Upper lobe of left lung (tissue), 6 donors: ENCODE measurements around the gene UBE2Q2. TPM values are rescaled to one million over a fixed set of nuclear protein-coding genes. Genes with fewer than 3 reads are reported as not detected.
"Not testable (repeated sequence)": the region's sequence is repeated elsewhere in the genome, so short reads cannot be mapped to it uniquely, and the experiment has no call there.

ENCODE experiments used
- ATAC-seq, 2 donors: fragments of 200-7000 bp; cut with Tn5 transposase; one replicate each; pipeline ENCODE4 v1.9.1; 2022; ENCODE audit warnings: mild to moderate bottlenecking in 2 of 2, moderate library complexity in 2 of 2; ENCODE audit not compliant: low FRiP score in 2 of 2
- DNase-seq, 2 donors: peaks; one replicate each; pipeline ENCODE4 v3.0.0-alpha.2; 2019 to 2020
- H3K27ac ChIP-seq, 4 donors: fragments of 200-600 bp; sonication (generic); one replicate each; pipeline ENCODE4 v1.5.1; 2016 to 2019
- H3K27me3 ChIP-seq, 4 donors: fragments of 200-600 bp; sonication (generic); one replicate each; pipeline ENCODE4 v1.5.1; 2017 to 2019
- H3K36me3 ChIP-seq, 4 donors: fragments of 200-600 bp; sonication (generic); one replicate each; pipeline ENCODE4 v1.5.1; 2016 to 2019
- H3K4me1 ChIP-seq, 4 donors: fragments of 200-600 bp; sonication (generic); one replicate each; pipeline ENCODE4 v1.5.1; 2018 to 2019
- H3K4me3 ChIP-seq, 4 donors: fragments of 200-600 bp; sonication (generic); one replicate each; pipeline ENCODE4 v1.5.1; 2017 to 2019; ENCODE audit warnings: mild to moderate bottlenecking in 2 of 4, moderate library complexity in 1 of 4
- H3K9me3 ChIP-seq, 4 donors: fragments of 200-600 bp; sonication (generic); one replicate each; pipeline ENCODE4 v1.5.1; 2018 to 2019
- EP300 ChIP-seq, 4 donors: sonication (generic); formaldehyde crosslinking; IDR thresholded peaks; one replicate each; pipeline ENCODE4 v1.5.1; 2017; ENCODE audit warnings: antibody characterized with exemption in 4 of 4, control low read depth in 2 of 4
- POLR2A ChIP-seq, 4 donors: fragments of 450-650 bp; IDR thresholded peaks; one replicate each; pipeline ENCODE4 v1.5.1; 2016 to 2017; ENCODE audit warnings: antibody characterized with exemption in 4 of 4, mild to moderate bottlenecking in 2 of 4
- POLR2AphosphoS5 ChIP-seq, 2 donors: sonication (generic); formaldehyde crosslinking; IDR thresholded peaks; one replicate each; pipeline ENCODE4 v1.5.1; 2017; ENCODE audit warnings: antibody characterized with exemption in 2 of 2
- WGBS, 2 donors: methylation state at CpG; one replicate each; pipeline ENCODE4 v1.1.5; 2017 to 2018; 5-methylcytosine and 5-hydroxymethylcytosine counted together
- total RNA-seq, 6 donors: library from RNA; depleted of rRNA in 4 of 6; stranded (reverse); fragments of >200 nt in 4 of 6; gene quantifications; one replicate each; pipeline versions ENCODE4 v1.1.0 to v1.2.1, GENCODE V29; 2016 to 2021
- TF ChIP-seq, protein P1 (sequence below), 6 experiments: fragments of 450-650 bp in 4 of 6; fragments of 200-600 bp in 2 of 6; sonication (generic) in 2 of 6; IDR thresholded peaks; one replicate each; pipeline ENCODE4 v1.5.1; 2016 to 2019; ENCODE audit warnings: antibody characterized with exemption in 6 of 6
- donor health status: DM: no; HTN: no; CAD: no; lungs with moderate emphysema.
- donor health status: DM: no; HTN: yes; CAD: no; lungs with severe emphysema.

UBE2Q2 gene
- total RNA-seq = 10 to 100 TPM; 16.5 to 37.7 (median 29.3) TPM

DNA sequence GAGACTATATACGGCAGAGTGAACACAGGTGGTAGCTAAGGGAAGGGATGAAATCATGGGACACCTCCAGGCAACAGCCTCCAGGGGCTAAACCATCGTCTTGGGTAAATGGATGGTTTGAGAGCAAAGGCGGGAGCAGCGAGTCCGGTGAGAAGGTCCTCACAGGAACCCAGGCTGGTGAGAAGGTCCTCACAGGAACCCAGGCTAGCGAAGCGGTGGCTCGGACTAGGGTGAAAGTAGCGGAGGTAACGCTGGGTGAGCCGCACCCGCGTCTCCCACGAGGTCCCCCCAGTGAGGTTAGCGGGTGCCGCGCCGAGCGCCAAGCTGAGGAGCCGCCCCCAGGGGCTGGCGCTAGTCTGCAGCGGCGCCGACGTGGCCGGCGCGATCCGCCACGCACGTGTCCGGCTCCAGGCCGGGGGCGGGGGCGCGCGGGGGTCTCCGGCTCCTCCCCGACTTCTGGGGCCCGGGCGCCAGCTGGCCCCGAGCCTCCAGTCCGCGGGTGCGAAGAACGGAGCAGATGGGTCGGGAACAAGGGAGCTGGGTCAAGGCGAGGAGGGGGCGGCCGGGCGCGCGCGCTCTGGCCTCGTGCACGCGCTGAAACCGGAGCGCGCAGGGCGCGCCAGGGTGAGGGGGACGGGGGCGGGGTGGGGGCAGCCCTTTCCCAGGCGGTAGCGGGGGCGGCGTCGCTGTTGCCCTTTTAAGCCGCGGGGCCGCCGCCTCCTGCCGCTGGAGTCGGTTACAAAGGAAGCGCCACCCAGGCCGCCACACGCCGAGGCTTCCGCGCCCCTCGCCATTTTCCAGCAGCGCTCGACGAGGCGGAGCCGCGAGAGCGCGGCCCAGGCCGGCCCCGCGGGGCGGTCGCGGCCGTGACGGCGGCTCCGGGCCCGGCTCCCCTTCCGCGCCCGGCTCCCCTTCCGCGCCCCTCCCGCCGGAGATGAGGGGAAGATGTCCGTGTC is at the start of gene UBE2Q2:
Gene UBE2Q2, plus strand, starts transcription at position 726 of the 956 bp plus-strand sequence. Its CDS starts 220 bp downstream, at position 946.
- H3K4me1 ChIP-seq = peaks cover 21 to 47% (median 23%) of the 10 kb centered on the region in 4 donors
- peak; percentile 70 to 87 for ATAC-seq

DNA sequence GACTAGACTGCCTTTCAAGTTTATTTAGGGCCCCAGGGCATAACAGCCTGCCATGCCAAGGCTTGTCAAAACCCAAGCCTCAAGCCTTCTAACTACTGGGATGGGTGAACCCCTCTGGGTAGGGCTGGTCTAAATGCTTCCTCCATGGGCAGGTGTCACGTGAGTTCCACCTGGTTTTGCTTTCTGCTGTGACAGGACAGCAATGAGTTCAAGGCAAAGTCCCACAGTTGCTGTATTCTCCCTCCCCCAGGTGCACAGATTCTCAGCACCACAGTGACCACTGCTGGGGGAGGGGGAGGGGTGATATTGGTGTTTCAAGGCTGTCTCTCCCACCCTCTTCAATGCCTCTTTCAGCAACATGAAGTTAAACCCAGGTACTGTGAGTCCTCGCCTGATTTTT is 46.9 kb upstream of the UBE2Q2 start:
- Histone ChIP-seq H3K4me1 (no peaks in the 10 kb centered on the region), H3K36me3 (no peaks in the 10 kb centered on the region), H3K4me3 (no peak overlapping the region), H3K9me3 (no peaks in the 10 kb centered on the region), H3K27me3 (no peaks in the 10 kb centered on the region), H3K27ac (no peak overlapping the region)
- 93 to 100% methylated on average over 1 to 2 of the region's 2 CpGs for WGBS, 2 donors
- no peak for TF ChIP-seq EP300 (IDR thresholded peaks at IDR 0.05)
- no peak for TF ChIP-seq POLR2A (IDR thresholded peaks at IDR 0.05)
- TF ChIP-seq POLR2AphosphoS5 (IDR thresholded peaks at IDR 0.05) = no peak
- TF ChIP-seq, protein P1, sequence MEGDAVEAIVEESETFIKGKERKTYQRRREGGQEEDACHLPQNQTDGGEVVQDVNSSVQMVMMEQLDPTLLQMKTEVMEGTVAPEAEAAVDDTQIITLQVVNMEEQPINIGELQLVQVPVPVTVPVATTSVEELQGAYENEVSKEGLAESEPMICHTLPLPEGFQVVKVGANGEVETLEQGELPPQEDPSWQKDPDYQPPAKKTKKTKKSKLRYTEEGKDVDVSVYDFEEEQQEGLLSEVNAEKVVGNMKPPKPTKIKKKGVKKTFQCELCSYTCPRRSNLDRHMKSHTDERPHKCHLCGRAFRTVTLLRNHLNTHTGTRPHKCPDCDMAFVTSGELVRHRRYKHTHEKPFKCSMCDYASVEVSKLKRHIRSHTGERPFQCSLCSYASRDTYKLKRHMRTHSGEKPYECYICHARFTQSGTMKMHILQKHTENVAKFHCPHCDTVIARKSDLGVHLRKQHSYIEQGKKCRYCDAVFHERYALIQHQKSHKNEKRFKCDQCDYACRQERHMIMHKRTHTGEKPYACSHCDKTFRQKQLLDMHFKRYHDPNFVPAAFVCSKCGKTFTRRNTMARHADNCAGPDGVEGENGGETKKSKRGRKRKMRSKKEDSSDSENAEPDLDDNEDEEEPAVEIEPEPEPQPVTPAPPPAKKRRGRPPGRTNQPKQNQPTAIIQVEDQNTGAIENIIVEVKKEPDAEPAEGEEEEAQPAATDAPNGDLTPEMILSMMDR (IDR thresholded peaks at IDR 0.05) = no peak
- DNase-seq = no peak
- no peak for ATAC-seq

More for the DNA sequence above, at the start of gene UBE2Q2:
- H3K27ac ChIP-seq = peak within 1 kb of the TSS; percentile 91 to 97 (median 94)
- peak in 1 of 2 donors; percentile 45 for TF ChIP-seq POLR2AphosphoS5 (IDR thresholded peaks at IDR 0.05)
- TF ChIP-seq EP300 (IDR thresholded peaks at IDR 0.05) = no peak
- peak in 1 of 4 donors; percentile 45 for TF ChIP-seq POLR2A (IDR thresholded peaks at IDR 0.05)
- TF ChIP-seq, protein P1 (IDR thresholded peaks at IDR 0.05) = peak in 1 of 6 experiments; percentile 10
- H3K9me3 ChIP-seq = no peaks in the 10 kb centered on the region
- 1 to 2% methylated on average over 20 to 50 of the region's 109 CpGs for WGBS, 2 donors
- DNase-seq = peak; percentile 69 to 94
- H3K27me3 ChIP-seq = no peaks in the 10 kb centered on the region
- peak within 1 kb of the TSS; percentile 74 to 98 (median 88) for H3K4me3 ChIP-seq
- H3K36me3 ChIP-seq = no peaks in the 10 kb centered on the region

DNA sequence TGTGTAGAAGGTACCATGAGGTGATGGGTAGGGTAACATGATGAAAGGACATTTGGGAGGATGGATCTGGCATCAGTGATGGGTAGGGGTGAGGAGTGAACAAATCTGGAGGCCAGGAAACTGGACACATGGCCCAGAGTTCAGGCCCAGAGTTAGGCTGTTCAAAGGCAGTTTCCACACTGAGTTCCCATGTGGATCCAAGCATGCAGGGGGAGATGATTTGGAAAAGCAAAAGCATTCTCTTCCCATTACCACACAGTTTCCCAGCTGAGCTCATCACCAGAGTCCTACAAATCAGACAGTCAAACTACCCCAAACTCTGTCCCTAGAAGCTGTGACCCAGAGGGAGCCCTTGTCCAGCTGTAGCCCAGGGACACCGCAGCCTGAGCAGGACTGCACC is 46.1 kb upstream of the UBE2Q2 start:
- not testable (repeated sequence) for H3K27me3 ChIP-seq, H3K36me3 ChIP-seq, H3K4me1 ChIP-seq, DNase-seq, H3K9me3 ChIP-seq, H3K4me3 ChIP-seq, H3K27ac ChIP-seq
- peak in 1 of 2 donors; percentile 35 for ATAC-seq
- 100% methylated on average over 1 of the region's 1 CpG for WGBS, 2 donors

DNA sequence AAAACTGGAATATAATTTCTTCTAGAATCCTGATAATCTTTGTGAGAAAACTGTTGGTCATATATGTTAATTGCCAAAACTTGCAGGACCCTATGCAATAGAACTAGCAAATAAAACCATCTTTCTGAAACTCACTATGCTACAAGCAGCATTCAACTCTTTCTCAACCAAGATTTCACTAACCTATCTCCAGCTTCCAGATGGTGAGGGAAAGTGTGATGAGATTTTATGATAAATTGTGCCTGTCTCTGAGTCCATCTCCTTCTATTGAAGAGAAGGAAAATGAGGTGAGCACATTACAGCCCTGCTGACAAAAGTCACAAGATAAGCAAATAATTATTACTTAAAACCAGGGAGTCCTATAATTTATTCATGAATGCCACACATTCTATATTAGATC is 44.1 kb upstream of the UBE2Q2 start:
- H3K4me3 ChIP-seq = no peak overlapping the region
- DNase-seq (no peak), ATAC-seq (no peak)
- TF ChIP-seq EP300 (IDR thresholded peaks at IDR 0.05) = no peak
- no peak for TF ChIP-seq POLR2A (IDR thresholded peaks at IDR 0.05)
- TF ChIP-seq, protein P1 (IDR thresholded peaks at IDR 0.05) = no peak
- TF ChIP-seq POLR2AphosphoS5 (IDR thresholded peaks at IDR 0.05) = no peak
- peaks cover 6 to 9% (median 6%) of the 10 kb centered on the region in 4 donors for H3K4me1 ChIP-seq
- no peak overlapping the region for H3K27ac ChIP-seq
- no peaks in the 10 kb centered on the region for H3K36me3 ChIP-seq
- H3K9me3 ChIP-seq = no peaks in the 10 kb centered on the region
- H3K27me3 ChIP-seq = no peaks in the 10 kb centered on the region

DNA sequence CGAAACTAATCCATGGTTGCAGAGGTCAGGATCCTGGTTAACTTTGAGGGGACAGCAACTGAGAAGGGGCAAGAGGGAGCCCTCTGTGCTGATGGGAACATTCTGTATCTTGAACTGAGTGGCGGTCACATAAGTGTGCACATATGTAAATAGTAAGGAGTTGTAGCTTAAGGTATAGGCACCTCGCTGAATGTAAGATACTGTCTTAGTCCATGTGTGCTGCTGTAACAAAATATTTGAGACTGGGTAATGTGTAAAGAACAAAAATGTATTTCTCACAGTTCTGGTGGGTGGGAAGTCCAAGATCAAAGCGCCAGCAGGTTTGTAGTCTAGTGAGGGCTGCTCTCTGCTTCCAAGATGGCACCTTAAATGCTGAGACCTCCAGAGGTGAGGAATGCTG is 42.8 kb upstream of the UBE2Q2 start:
- H3K36me3 ChIP-seq, ATAC-seq, H3K27ac ChIP-seq, H3K9me3 ChIP-seq, H3K4me3 ChIP-seq, DNase-seq, H3K27me3 ChIP-seq, H3K4me1 ChIP-seq: not testable (repeated sequence)
- 78 to 88% methylated on average over 4 of the region's 4 CpGs for whole genome bisulfite sequencing, 2 donors
